ENCODE measurements around the gene TAF3.

TAF3 gene

GRCh38 chr10:7881119-7881518, 62.8 kb downstream of the TAF3 start:
- DNase-seq, result no peak

GRCh38 chr10:7886056-7886455, 67.8 kb downstream of the TAF3 start:
- DNase-seq, result no peak

GRCh38 chr10:7887174-7887816, 69.0 kb downstream of the TAF3 start:
- DNase-seq, result no peak

- no peak for DNase-seq
Measured at GRCh38 chr10:7889947-7890542, 71.7 kb downstream of the TAF3 start.

GRCh38 chr10:7890781-7891180, 72.5 kb downstream of the TAF3 start:
- no peak for DNase-seq

GRCh38 chr10:7891634-7892033, 73.3 kb downstream of the TAF3 start:
- no peak for DNase-seq

GRCh38 chr10:7892146-7892545, 73.8 kb downstream of the TAF3 start:
- no peak for DNase-seq

GRCh38 chr10:7895699-7896090, 77.4 kb downstream of the TAF3 start:
- DNase-seq, result no peak

- no peak for DNase-seq
Measured at GRCh38 chr10:7896297-7896696, 78.0 kb downstream of the TAF3 start.

- no peak for DNase-seq
Measured at GRCh38 chr10:7901256-7901655, 83.0 kb downstream of the TAF3 start.

GRCh38 chr10:7902413-7902812, 84.1 kb downstream of the TAF3 start:
- DNase-seq, result no peak

- no peak for DNase-seq
Measured at GRCh38 chr10:7903851-7904250, 85.5 kb downstream of the TAF3 start.

- DNase-seq, result no peak
Measured at GRCh38 chr10:7906128-7906527, 87.8 kb downstream of the TAF3 start.

GRCh38 chr10:7908541-7909210, 90.4 kb downstream of the TAF3 start:
- no peak for DNase-seq

GRCh38 chr10:7913126-7913872, 95.0 kb downstream of the TAF3 start:
- no peak for DNase-seq

- DNase-seq, result no peak
Measured at GRCh38 chr10:7915923-7916536, 97.7 kb downstream of the TAF3 start.

- DNase-seq, result no peak
Measured at GRCh38 chr10:7917736-7918135, 99.4 kb downstream of the TAF3 start.

GRCh38 chr10:7922707-7923106, 104.4 kb downstream of the TAF3 start:
- no peak for DNase-seq

- no peak for DNase-seq
Measured at GRCh38 chr10:7928536-7928935, 110.2 kb downstream of the TAF3 start.

GRCh38 chr10:7932301-7933036, 114.2 kb downstream of the TAF3 start:
- no peak for DNase-seq

- no peak for DNase-seq
Measured at GRCh38 chr10:7933262-7933661, 115.0 kb downstream of the TAF3 start.

GRCh38 chr10:7933757-7934156, 115.5 kb downstream of the TAF3 start:
- no peak for DNase-seq

Data from activated gamma-delta T cell (primary cell).